HG02610 (cell line): Measurements from ENCODE around the gene GOSR2.
"Not testable (repeated sequence)": the region's sequence is repeated elsewhere in the genome, so short reads cannot be mapped to it uniquely, and the experiment has no call there.

Source experiments
- ATAC-seq: cut with Tn5 transposase; IDR thresholded peaks from one replicate; pipeline ENCODE4 v1.9.1; 2021; ENCODE audit warnings: mild to moderate bottlenecking, moderate library complexity; ENCODE audit not compliant: unreplicated experiment

Gene GOSR2

GRCh38 chr17:46984892-46985291, 61.9 kb downstream of the GOSR2 start:
- ATAC-seq, result no peak

- no peak for ATAC-seq
These were observed 63.4 kb downstream of the GOSR2 start for GRCh38 chr17:46986366-46986765.

GRCh38 chr17:46987927-46988326, 65.0 kb downstream of the GOSR2 start:
- ATAC-seq, result not testable (repeated sequence)

- ATAC-seq, result no peak
These were observed 66.9 kb downstream of the GOSR2 start for GRCh38 chr17:46989637-46990431.

- no peak for ATAC-seq
These were observed 68.7 kb downstream of the GOSR2 start for GRCh38 chr17:46991617-46992016.
